ENCODE measurements around the gene CDK16. TPM values are rescaled to one million over a fixed set of nuclear protein-coding genes. Genes with fewer than 3 reads are reported as not detected.

CDK16 gene
- total RNA-seq, 1 experiment from 2014 or later, result 168 TPM

DNA sequence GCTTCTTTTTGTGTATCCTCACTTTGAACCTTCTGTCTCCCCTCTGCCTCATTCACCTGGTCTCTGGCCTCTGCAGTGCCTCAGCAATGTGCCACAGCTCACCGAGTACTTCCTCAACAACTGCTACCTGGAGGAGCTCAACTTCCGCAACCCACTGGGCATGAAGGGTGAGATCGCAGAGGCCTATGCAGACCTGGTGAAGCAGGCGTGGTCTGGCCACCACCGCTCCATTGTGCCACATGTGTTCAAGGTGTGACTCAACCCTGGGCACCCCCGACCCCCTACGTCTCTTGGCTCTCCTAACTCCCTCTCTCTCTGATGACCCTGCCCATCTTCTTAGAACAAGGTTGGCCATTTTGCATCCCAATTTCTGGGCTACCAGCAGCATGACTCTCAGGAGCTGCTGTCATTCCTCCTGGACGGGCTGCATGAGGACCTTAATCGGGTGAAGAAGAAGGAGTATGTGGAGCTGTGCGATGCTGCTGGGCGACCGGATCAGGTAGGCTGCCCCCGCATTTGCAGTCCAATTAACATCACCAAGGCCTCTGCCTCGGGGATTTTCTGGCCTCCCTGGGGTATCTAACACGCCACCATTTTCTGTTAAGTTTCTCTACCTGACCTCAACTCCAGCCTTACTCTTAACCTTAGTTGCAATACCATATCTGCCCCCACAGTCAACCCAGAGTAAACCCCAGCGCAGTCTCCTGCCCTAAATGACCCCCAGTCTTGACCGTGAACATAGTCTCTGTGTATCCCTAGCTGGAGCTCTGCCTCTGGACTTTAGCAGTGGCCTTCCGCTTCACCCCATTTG lies 22.9 kb downstream of the CDK16 start:
- Histone ChIP-seq H3K36me3 (ENCODE audit: insufficient read depth, low read length, poor library complexity, severe bottlenecking) (peaks cover 36% of the 10 kb centered on the region), H3K9me3 (ENCODE audit: low read depth, low read length, poor library complexity, severe bottlenecking) (no peaks in the 10 kb centered on the region), H3K27ac (ENCODE audit: low read depth, low read length, poor library complexity, severe bottlenecking) (no peak overlapping the region), H3K4me3 (ENCODE audit: low read depth, low read length, poor library complexity, severe bottlenecking) (no peak overlapping the region), H3K27me3 (replicated peaks; ENCODE audit: insufficient read depth, low read depth, low read length, poor library complexity) (no peaks in the 10 kb centered on the region), H3K4me1 (ENCODE audit: insufficient read depth, low read length, poor library complexity, severe bottlenecking) (no peaks in the 10 kb centered on the region)
- ChIA-PET CTCF (no interaction called here), POLR2A (ENCODE audit: low non-redundant PET) (no interaction called here)
- intact Hi-C loops (cut with micrococcal nuclease; ENCODE audit: unreplicated experiment), result no loop called here
- TF ChIP-seq EZH2 (IDR thresholded peaks at IDR 0.05; ENCODE audit: borderline replicate concordance, low read depth, low read length, poor library complexity, severe bottlenecking), result no peak
- TF ChIP-seq, protein P1, sequence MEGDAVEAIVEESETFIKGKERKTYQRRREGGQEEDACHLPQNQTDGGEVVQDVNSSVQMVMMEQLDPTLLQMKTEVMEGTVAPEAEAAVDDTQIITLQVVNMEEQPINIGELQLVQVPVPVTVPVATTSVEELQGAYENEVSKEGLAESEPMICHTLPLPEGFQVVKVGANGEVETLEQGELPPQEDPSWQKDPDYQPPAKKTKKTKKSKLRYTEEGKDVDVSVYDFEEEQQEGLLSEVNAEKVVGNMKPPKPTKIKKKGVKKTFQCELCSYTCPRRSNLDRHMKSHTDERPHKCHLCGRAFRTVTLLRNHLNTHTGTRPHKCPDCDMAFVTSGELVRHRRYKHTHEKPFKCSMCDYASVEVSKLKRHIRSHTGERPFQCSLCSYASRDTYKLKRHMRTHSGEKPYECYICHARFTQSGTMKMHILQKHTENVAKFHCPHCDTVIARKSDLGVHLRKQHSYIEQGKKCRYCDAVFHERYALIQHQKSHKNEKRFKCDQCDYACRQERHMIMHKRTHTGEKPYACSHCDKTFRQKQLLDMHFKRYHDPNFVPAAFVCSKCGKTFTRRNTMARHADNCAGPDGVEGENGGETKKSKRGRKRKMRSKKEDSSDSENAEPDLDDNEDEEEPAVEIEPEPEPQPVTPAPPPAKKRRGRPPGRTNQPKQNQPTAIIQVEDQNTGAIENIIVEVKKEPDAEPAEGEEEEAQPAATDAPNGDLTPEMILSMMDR (conservative IDR thresholded peaks at IDR 0.05; ENCODE audit: low read depth, low read length), result no peak
- BruUV-seq (replicated peaks), result no TSS peak
- no peak for DNase-seq (ENCODE audit: low spot score)

DNA sequence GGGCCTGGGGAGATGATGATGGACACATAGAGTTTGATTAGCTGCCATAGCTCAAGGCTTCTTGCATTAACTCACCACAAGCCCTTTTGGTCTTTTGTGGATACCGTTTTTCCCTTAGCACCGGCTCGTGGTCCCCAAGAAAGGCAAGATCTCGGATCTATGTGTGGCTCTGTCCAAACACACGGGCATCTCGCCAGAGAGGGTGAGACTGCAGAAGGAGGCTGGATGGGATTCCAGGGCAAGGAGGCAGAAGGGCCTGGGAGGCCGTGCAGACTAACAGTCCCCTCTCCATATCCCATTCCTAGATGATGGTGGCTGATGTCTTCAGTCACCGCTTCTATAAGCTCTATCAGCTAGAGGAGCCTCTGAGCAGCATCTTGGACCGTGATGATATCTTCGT lies 23.8 kb downstream of the CDK16 start:
- H3K4me1 ChIP-seq (ENCODE audit: insufficient read depth, low read length, poor library complexity, severe bottlenecking), result no peaks in the 10 kb centered on the region
- ChIA-PET POLR2A (ENCODE audit: low non-redundant PET) (no interaction called here), CTCF (no interaction called here)
- no peaks in the 10 kb centered on the region for H3K27me3 ChIP-seq (replicated peaks; ENCODE audit: insufficient read depth, low read depth, low read length, poor library complexity)
- no peak overlapping the region for H3K27ac ChIP-seq (ENCODE audit: low read depth, low read length, poor library complexity, severe bottlenecking)
- intact Hi-C loops (cut with micrococcal nuclease; ENCODE audit: unreplicated experiment), result no loop called here
- DNase-seq (ENCODE audit: low spot score), result no peak
- TF ChIP-seq, protein P1 (conservative IDR thresholded peaks at IDR 0.05; ENCODE audit: low read depth, low read length), result no peak
- no peak for TF ChIP-seq EZH2 (IDR thresholded peaks at IDR 0.05; ENCODE audit: borderline replicate concordance, low read depth, low read length, poor library complexity, severe bottlenecking)
- BruUV-seq (replicated peaks), result no TSS peak
- no peak overlapping the region for H3K4me3 ChIP-seq (ENCODE audit: low read depth, low read length, poor library complexity, severe bottlenecking)
- H3K9me3 ChIP-seq (ENCODE audit: low read depth, low read length, poor library complexity, severe bottlenecking), result no peaks in the 10 kb centered on the region
- H3K36me3 ChIP-seq (ENCODE audit: insufficient read depth, low read length, poor library complexity, severe bottlenecking), result peaks cover 38% of the 10 kb centered on the region

DNA sequence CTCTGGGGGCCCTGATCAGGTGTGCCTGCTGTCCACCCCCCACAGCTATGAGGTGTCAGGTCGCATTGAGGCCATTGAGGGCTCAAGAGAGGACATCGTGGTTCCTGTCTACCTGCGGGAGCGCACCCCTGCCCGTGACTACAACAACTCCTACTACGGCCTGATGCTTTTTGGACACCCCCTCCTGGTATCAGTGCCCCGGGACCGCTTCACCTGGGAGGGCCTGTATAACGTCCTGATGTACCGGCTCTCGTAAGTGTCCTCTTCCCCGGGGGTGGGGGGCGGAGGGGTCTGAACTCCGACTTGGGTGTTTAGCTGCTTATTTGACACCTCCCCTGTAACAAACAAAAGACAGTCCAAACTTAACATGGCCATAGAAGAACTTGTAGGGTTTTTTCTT lies 24.9 kb downstream of the CDK16 start:
- ChIA-PET POLR2A (ENCODE audit: low non-redundant PET) (no interaction called here), CTCF (no interaction called here)
- intact Hi-C loops (cut with micrococcal nuclease; ENCODE audit: unreplicated experiment), result no loop called here
- no peaks in the 10 kb centered on the region for H3K9me3 ChIP-seq (ENCODE audit: low read depth, low read length, poor library complexity, severe bottlenecking)
- no peak overlapping the region for H3K27ac ChIP-seq (ENCODE audit: low read depth, low read length, poor library complexity, severe bottlenecking)
- no TSS peak for BruUV-seq (replicated peaks)
- no peaks in the 10 kb centered on the region for H3K4me1 ChIP-seq (ENCODE audit: insufficient read depth, low read length, poor library complexity, severe bottlenecking)
- DNase-seq (ENCODE audit: low spot score), result no peak
- no peaks in the 10 kb centered on the region for H3K27me3 ChIP-seq (replicated peaks; ENCODE audit: insufficient read depth, low read depth, low read length, poor library complexity)
- H3K4me3 ChIP-seq (ENCODE audit: low read depth, low read length, poor library complexity, severe bottlenecking), result no peak overlapping the region
- no peak for TF ChIP-seq EZH2 (IDR thresholded peaks at IDR 0.05; ENCODE audit: borderline replicate concordance, low read depth, low read length, poor library complexity, severe bottlenecking)
- peaks cover 38% of the 10 kb centered on the region for H3K36me3 ChIP-seq (ENCODE audit: insufficient read depth, low read length, poor library complexity, severe bottlenecking)

DNA sequence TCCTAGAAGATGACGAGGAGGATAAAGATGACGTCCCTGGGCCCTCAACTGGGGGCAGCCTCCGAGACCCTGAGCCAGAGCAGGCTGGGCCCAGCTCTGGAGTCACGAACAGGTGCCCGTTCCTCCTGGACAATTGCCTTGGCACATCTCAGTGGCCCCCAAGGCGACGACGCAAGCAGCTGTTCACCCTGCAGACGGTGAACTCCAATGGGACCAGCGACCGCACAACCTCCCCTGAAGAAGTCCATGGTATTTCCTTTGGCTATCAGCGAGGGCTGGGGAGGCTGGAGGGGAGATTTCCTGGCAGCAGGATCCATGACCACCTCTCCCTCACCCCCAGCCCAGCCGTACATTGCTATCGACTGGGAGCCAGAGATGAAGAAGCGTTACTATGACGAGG lies 26.2 kb downstream of the CDK16 start:
- no peaks in the 10 kb centered on the region for H3K4me1 ChIP-seq (ENCODE audit: insufficient read depth, low read length, poor library complexity, severe bottlenecking)
- no peak for DNase-seq (ENCODE audit: low spot score)
- H3K9me3 ChIP-seq (ENCODE audit: low read depth, low read length, poor library complexity, severe bottlenecking), result no peaks in the 10 kb centered on the region
- no peak for TF ChIP-seq EZH2 (IDR thresholded peaks at IDR 0.05; ENCODE audit: borderline replicate concordance, low read depth, low read length, poor library complexity, severe bottlenecking)
- TF ChIP-seq, protein P1 (conservative IDR thresholded peaks at IDR 0.05; ENCODE audit: low read depth, low read length), result no peak
- H3K4me3 ChIP-seq (ENCODE audit: low read depth, low read length, poor library complexity, severe bottlenecking), result no peak overlapping the region
- CTCF ChIA-PET, result no interaction called here
- intact Hi-C loops (cut with micrococcal nuclease; ENCODE audit: unreplicated experiment), result no loop called here
- POLR2A ChIA-PET (ENCODE audit: low non-redundant PET), result no interaction called here
- H3K27ac ChIP-seq (ENCODE audit: low read depth, low read length, poor library complexity, severe bottlenecking), result no peak overlapping the region
- BruUV-seq (replicated peaks), result no TSS peak
- H3K27me3 ChIP-seq (replicated peaks; ENCODE audit: insufficient read depth, low read depth, low read length, poor library complexity), result no peaks in the 10 kb centered on the region
- peaks cover 36% of the 10 kb centered on the region for H3K36me3 ChIP-seq (ENCODE audit: insufficient read depth, low read length, poor library complexity, severe bottlenecking)
